OCI-LY7 (cell line): ENCODE data around the gene EPB41L1.

Experiments
- CTCF ChIP-seq: fragments of 200-600 bp; sonication (generic); conservative IDR thresholded peaks from 2 replicates; pipeline ENCODE4 v1.5.1; 2014; ENCODE audit warnings: mild to moderate bottlenecking, antibody characterized with exemption, low read length, moderate library complexity, mixed read lengths
- EZH2phosphoT487 ChIP-seq: fragments of 200-600 bp; sonication (generic); IDR thresholded peaks from 2 replicates; pipeline ENCODE4 v1.6.1; 2018; ENCODE audit warnings: low read depth, borderline replicate concordance, mild to moderate bottlenecking, mixed run types, antibody characterized with exemption, low read length, moderate library complexity, mixed read lengths

DNA sequence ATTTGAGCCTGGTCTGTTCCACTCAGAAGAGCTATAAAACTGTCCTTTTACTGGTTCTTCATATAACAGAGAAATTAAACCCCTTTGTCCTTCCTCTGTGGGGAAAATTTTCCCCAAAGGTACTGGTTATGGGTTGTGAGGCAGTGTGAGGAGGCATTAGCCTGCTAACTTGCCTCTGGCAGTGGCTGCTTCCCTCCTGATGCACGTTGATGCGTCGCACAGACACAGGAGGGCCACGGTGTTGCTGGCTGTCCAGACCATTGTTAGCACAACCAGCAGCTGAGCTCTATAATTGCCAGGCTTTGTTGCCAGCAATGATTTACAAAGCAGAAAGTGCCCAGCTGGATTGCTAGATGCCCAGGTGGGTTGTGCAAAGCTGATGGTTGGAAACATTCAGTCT is 91.9 kb downstream of the EPB41L1 start:
- TF ChIP-seq CTCF (no peak), EZH2phosphoT487 (no peak)
